Heart left ventricle (tissue), 13 donors: ENCODE data around the gene CCL2.

Source experiments
- CTCF ChIP-seq, 12 donors: fragments of 200-600 bp; sonication (generic) in 4 of 12; IDR thresholded peaks; one replicate each; pipeline versions ENCODE4 v1.5.0 to v1.8.0; 2018 to 2022; ENCODE audit warnings: antibody characterized with exemption in 12 of 12, mild to moderate bottlenecking in 5 of 12
- POLR2A ChIP-seq, 2 donors: fragments of 450-650 bp; IDR thresholded peaks; one replicate each; pipeline ENCODE4 v1.6.1; 2017; ENCODE audit warnings: antibody characterized with exemption in 2 of 2, mild to moderate bottlenecking in 2 of 2, moderate library complexity in 2 of 2
- donor health status: ischemic (EF 13 %, LVEDD 7.1; RV severe dilation, severe dysfunction).
- donor health status: DM: no; HTN: yes; CAD: no.
- donor health status: DM: no; HTN: no; CAD: no.
- donor health status: ischemic (EF 25% LVEDD 6.9; RV normal size, moderate dysfunction).
- donor health status: ischemic (EF 25% LVEDD 5.7; RV mildly dilated, moderate dysfunction).
- donor health status: ischemic (EF 35%, LVEDD 5.7; RV mildly dilated, moderate dysfunction).
- donor health status: nonischemic (EF 11% LVEDD 7.7; RV severe dilation, severe dysfunction).
- donor health status: DM: yes; HTN: yes; CAD: no.
- donor health status: PGD.
- donor health status: ischemic (EF 29% LVEDD 5.4; RV normal size, mild dysfunction).
- donor health status: nonischemic (EF 23%, LVEDD 6.1; RV moderate dilation, normal function).

GRCh38 chr17:34299956-34300577, 45.0 kb downstream of the CCL2 start:
- TF ChIP-seq POLR2A (IDR thresholded peaks at IDR 0.05) (no peak), CTCF (IDR thresholded peaks at IDR 0.05) (no peak)
